Body of pancreas (tissue), 4 donors: ENCODE data around the gene ULK3.

Experiments
- POLR2A ChIP-seq, 3 donors: fragments of 450-650 bp; IDR thresholded peaks; one replicate each; pipeline ENCODE4 v1.6.1; 2016; ENCODE audit warnings: antibody characterized with exemption in 3 of 3, mild to moderate bottlenecking in 2 of 3
- TF ChIP-seq, protein P1 (sequence below), 7 experiments: fragments of 450-650 bp in 4 of 7; fragments of 200-600 bp in 3 of 7; sonication (generic) in 3 of 7; IDR thresholded peaks; one replicate each; pipeline ENCODE4 v1.5.1; 2016 to 2019; ENCODE audit warnings: antibody characterized with exemption in 7 of 7

- TF ChIP-seq POLR2A (IDR thresholded peaks at IDR 0.05) = no peak
- TF ChIP-seq, protein P1, sequence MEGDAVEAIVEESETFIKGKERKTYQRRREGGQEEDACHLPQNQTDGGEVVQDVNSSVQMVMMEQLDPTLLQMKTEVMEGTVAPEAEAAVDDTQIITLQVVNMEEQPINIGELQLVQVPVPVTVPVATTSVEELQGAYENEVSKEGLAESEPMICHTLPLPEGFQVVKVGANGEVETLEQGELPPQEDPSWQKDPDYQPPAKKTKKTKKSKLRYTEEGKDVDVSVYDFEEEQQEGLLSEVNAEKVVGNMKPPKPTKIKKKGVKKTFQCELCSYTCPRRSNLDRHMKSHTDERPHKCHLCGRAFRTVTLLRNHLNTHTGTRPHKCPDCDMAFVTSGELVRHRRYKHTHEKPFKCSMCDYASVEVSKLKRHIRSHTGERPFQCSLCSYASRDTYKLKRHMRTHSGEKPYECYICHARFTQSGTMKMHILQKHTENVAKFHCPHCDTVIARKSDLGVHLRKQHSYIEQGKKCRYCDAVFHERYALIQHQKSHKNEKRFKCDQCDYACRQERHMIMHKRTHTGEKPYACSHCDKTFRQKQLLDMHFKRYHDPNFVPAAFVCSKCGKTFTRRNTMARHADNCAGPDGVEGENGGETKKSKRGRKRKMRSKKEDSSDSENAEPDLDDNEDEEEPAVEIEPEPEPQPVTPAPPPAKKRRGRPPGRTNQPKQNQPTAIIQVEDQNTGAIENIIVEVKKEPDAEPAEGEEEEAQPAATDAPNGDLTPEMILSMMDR (IDR thresholded peaks at IDR 0.05) = no peak
Measured at GRCh38 chr15:74845208-74845568, 2.2 kb upstream of the ULK3 start.
